GM21786 (cell line): ENCODE results near the gene C1S.
"Not testable (repeated sequence)": the region's sequence is repeated elsewhere in the genome, so short reads cannot be mapped to it uniquely, and the experiment has no call there.

Experiments
- ATAC-seq: cut with Tn5 transposase; IDR thresholded peaks from one replicate; pipeline ENCODE4 v1.9.1; 2021; ENCODE audit not compliant: unreplicated experiment

C1S gene

GRCh38 chr12:7060353-7060954 lies at the start of gene C1S:
Gene C1S (plus strand): TSS chr12:7060718. CDS start chr12:7061913, 1,195 bp downstream.
- ATAC-seq = no peak

GRCh38 chr12:7011398-7011797 lies 49.1 kb upstream of the C1S start:
- not testable (repeated sequence) for ATAC-seq

- ATAC-seq = no peak
Measured at GRCh38 chr12:7012024-7012607, 48.4 kb upstream of the C1S start.

GRCh38 chr12:7013101-7013500 lies 47.4 kb upstream of the C1S start:
- ATAC-seq = no peak

DNA sequence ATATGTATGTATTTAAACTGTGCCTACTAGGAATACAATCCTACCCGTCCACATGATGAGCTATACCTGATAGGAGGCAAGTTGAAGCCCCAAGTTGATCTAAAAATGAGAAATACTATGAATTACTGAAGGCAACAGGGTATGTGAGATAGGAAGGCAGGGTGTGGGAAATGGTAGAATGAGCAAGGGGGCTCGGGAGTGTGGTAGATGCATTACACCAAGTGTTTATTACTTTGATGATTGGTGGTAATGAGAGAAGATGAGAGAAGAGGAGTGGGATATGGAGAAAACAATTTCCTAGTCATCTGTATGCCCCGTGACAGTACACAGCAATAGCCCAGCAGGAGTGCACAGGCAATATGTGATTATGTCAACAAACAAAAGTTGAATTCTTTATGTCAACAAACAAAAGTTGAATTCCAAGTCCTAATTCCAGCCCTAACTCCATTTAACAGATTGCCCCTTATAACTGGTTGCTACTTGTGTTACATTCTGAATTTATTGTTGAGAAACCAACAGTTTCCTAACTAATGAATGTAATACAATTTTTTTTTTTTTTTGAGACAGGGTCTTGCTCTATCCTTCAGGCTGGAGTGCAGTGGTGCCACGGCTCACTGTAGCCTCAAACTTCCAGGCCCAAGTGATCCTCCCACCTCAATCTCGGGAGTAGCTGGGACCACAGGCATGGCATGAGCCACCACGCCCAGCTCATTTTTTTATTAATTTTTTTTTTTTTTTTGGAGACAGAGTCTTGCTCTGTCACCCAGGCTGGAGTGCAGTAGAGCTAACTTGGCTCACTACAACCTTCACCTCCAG lies 44.8 kb upstream of the C1S start:
- ATAC-seq = no peak

- no peak for ATAC-seq
Measured at GRCh38 chr12:7016958-7017571, 43.5 kb upstream of the C1S start.

DNA sequence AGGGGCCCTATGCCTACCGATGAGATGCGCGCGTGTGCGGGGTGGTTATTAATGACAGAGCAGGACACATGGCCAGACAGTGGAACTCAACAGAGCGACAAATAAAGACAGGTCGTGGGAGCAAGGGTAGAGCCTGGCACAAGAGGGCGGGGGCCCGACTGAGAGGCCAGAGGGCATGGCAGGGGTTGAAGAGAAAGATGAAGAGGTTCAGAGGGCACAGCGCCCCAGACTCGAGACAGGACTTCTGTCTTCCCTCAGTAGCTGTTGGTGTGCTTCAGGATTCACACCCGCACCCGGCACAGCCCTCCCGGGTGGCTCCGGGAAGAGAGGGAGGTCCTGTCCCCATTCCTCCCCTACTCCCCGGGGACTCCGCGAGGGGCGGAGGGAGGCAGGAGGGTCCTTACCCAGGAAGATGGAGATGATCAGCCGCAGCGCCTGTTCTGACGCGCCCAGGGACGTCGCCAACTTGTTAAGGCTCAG lies 42.6 kb upstream of the C1S start:
- ATAC-seq = peak; percentile 10

GRCh38 chr12:7018350-7019042 lies 42.0 kb upstream of the C1S start, which contains the start of gene LPCAT3:
Gene LPCAT3 (minus strand): TSS chr12:7018476. CDS start chr12:7018424, 52 bp downstream.
- peak; percentile 93 for ATAC-seq

DNA sequence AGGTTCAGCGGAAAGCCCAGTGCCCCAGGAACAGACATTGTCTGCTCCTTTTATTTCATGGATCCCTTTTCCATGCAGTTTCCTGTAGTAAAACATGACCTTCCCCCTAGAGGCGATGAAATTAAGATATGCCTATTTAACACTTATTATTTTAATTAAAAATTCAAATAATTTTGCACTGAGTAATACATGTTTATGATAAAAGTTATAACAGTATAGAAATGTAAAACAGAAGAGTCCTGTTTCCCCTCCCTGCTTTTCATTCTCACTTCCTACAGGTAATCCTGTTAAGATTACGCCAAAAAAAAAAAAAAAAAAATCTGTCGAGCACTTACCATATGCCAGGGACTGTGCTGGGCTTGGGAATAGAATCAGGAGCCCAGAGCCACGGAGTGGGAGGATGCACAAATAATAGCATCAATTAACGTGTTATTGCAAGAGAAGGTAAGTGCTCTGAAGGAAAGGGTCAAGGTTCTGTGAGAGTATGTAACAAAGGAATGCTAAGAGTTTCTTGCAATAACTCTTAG lies 41.4 kb upstream of the C1S start:
- ATAC-seq = no peak

DNA sequence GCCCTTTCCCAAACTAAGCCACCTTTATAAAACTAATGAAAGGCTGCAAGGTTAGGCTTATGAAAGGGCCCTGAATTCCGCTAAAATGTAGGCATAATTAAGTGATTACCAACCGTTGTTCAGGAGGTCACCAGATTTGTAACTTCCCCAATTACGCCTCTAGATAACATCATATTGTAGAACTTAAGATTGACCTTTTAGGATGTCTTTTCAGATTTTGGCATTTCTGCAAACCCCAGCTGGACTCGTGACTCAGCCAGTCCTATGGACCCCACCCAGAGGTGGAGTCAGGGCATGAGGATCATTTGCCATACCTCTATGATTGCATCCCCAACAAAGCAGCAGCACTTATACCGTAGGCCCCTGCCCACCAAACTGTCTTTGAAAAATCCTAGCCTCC lies 38.6 kb upstream of the C1S start:
- ATAC-seq = no peak

GRCh38 chr12:7023114-7023513 lies 37.4 kb upstream of the C1S start:
- ATAC-seq = no peak

- ATAC-seq = no peak
Measured at GRCh38 chr12:7026854-7027253, 33.7 kb upstream of the C1S start.

GRCh38 chr12:7031306-7031705 lies 29.2 kb upstream of the C1S start:
- no peak for ATAC-seq

GRCh38 chr12:7032990-7033389 lies 27.5 kb upstream of the C1S start:
- ATAC-seq = no peak

DNA sequence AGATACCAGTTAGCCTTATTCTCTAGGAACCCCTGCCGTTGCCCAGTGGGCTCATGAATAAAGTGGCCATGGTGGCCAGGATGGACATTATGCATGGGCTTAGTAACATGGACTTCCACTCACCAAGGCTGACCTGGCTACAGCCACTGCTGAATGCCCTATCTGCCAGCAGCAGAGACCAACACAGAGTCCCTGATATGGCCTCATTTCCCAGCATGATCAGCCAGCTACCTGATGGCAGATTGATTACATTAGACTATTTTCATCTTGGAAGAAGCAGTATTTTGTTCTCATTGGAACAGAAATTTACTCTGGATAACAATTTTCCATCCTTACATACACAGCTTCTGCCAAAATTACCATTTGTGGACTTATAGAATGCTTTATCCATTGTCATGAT lies 26.1 kb upstream of the C1S start:
- ATAC-seq = no peak

- ATAC-seq = no peak
Measured at GRCh38 chr12:7035463-7035862, 25.1 kb upstream of the C1S start.

- not testable (repeated sequence) for ATAC-seq
Measured at GRCh38 chr12:7037411-7037810, 23.1 kb upstream of the C1S start.

GRCh38 chr12:7038591-7038990 lies 21.9 kb upstream of the C1S start:
- no peak for ATAC-seq

DNA sequence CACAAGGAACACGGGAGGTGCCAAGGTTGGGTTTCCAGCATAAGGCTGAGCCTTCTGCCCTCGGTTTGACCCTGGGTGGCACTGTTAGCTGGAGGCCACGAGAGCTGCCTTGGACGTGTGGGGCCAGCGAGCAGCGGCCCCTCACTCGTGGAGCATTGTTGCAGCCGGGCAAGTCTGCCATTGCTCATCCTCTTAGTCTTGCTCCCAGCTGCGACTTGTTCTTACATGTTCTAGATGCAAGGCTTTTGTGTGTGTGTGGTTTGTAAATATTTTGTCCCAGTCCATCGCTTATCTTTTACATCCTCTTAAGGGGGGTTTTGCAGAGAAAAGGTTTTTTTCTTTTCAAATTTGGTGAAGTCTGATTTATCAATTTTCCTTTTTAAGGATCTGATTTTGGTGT lies 21.1 kb upstream of the C1S start:
- ATAC-seq = no peak

DNA sequence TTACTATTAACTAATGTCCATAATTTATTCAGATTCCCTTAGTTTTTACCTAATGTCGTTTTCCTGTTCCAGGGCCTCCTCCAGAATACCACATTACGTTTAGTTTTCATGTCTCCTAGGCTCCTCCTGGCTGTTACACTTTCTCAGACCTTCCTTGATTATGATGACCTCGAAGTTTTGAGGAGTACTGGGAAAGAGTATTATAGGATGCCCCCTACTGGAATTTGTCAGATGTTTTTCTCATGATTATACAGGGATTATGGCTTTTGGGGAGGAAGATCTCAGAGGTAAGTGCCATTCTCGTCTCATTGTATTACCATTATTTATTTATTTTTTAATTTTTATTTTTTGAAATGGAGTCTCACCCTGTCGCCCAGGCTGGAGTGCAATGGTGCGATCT lies 17.7 kb upstream of the C1S start:
- ATAC-seq = no peak

DNA sequence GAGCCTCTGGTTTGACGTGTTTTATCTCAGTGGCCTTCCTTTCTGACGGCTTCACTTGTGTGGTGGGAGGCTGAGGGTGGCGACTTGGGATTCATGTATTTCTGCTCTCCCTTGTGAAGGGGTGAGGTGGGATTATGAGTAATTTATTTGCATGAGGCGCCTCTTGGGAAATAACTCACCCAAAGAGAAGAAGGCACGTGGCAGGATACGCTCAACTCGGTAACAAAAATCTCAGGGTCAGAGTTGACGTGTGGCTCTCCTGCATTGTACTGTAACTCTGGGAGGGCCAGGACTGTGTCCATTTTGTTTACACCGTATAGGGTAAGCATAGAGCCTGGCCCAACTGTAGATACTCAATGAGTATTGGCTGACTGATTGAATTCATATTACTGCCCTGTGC lies 14.6 kb upstream of the C1S start:
- ATAC-seq = no peak
